HCT116 (cell line): ENCODE measurements around the gene SPIRE1. TPM values are rescaled to one million over a fixed set of nuclear protein-coding genes. Genes with fewer than 3 reads are reported as not detected.

Source experiments
- ATAC-seq: fragments of 200-7000 bp; cut with Tn5 transposase; 2 replicates; pipeline ENCODE4 v1.9.1; 2020; ENCODE audit warnings: mild to moderate bottlenecking, moderate library complexity
- BruUV-seq: library from RNA; stranded (reverse); fragments of 400-500 nt; replicated peaks from 2 replicates; lab custom pipeline; 2021; lab: Mats Ljungman, UMichigan
- CTCF ChIA-PET: fragments of 300-600 bp; sonication (Branson Sonifier 250); formaldehyde crosslinking; loops from one replicate; lab custom pipeline; 2021; ENCODE audit warnings: antibody characterized with exemption; lab: Charles Lee
- POLR2A ChIA-PET: fragments of 300-600, 350-600 bp; sonication (Branson Sonifier 250); formaldehyde crosslinking; loops from one replicate; lab custom pipeline; 2021; ENCODE audit warnings: antibody characterized with exemption; lab: Charles Lee
- RAD21 ChIA-PET, 2 experiments: fragments of 300-600 bp; sonication (Branson Sonifier 250); formaldehyde crosslinking; loops; one replicate each; lab custom pipeline; 2023; ENCODE audit warnings: low total read pairs in 2 of 2; ENCODE audit not compliant: uncharacterized antibody in 2 of 2, unreplicated experiment in 2 of 2, low non-redundant PET in 1 of 2; lab: Charles Lee
- DNase-seq: peaks from one replicate; pipeline ENCODE4 v3.0.0-alpha.2; 2010; ENCODE audit warnings: low read depth, low spot score
- H2AFZ ChIP-seq: fragments of 200-600 bp; shearing (Covaris generic), sonication (generic); 2 replicates; pipeline ENCODE4 v1.6.1; 2017; ENCODE audit warnings: low read depth, mixed run types, mixed read lengths, antibody characterized with exemption, low read length; ENCODE audit not compliant: poor library complexity, severe bottlenecking
- H3K27ac ChIP-seq: 2 replicates; pipeline ENCODE4 v1.5.1; 2012; ENCODE audit warnings: low read depth, low read length
- H3K27me3 ChIP-seq: fragments of 200-600 bp; sonication (generic); 2 replicates; pipeline ENCODE4 v1.6.1; 2016; ENCODE audit warnings: mixed run types, low read length, mixed read lengths; ENCODE audit not compliant: insufficient read depth
- H3K36me3 ChIP-seq, 2 experiments: fragments of 200-500 bp in 1 of 2; fragments of 200-600 bp in 1 of 2; sonication (Bioruptor generic) in 1 of 2; sonication (generic) in 1 of 2; 2 replicates each; pipeline versions ENCODE4 v1.5.1 to v1.6.1; 2014 to 2016; ENCODE audit warnings: low read length in 2 of 2, inconsistent platforms in 1 of 2, mixed read lengths in 1 of 2, mixed run types in 1 of 2; ENCODE audit not compliant: insufficient read depth in 2 of 2, control insufficient read depth in 1 of 2
- H3K4me1 ChIP-seq, 2 experiments: fragments of 200-600 bp in 1 of 2; sonication (generic) in 1 of 2; 2 replicates each; pipeline versions ENCODE4 v1.5.1 to v1.6.1; 2012 to 2017; ENCODE audit warnings: low read length in 2 of 2, inconsistent platforms in 1 of 2, mild to moderate bottlenecking in 1 of 2, mixed read lengths in 1 of 2, mixed run types in 1 of 2, moderate library complexity in 1 of 2; ENCODE audit not compliant: insufficient read depth in 2 of 2, control insufficient read depth in 1 of 2
- H3K4me2 ChIP-seq: fragments of 200-600 bp; sonication (generic); 2 replicates; pipeline ENCODE4 v1.6.1; 2017; ENCODE audit warnings: mixed run types, low read length, mixed read lengths
- H3K4me3 ChIP-seq, 2 experiments: fragments of 200-600 bp in 1 of 2; sonication (generic) in 1 of 2; replicated peaks in 1 of 2; 2 replicates each; pipeline ENCODE4 v1.5.1; 2011 to 2016; ENCODE audit warnings: low read length in 2 of 2, control low read depth in 1 of 2, low read depth in 1 of 2, mild to moderate bottlenecking in 1 of 2, mixed read lengths in 1 of 2, mixed run types in 1 of 2
- H3K79me2 ChIP-seq: fragments of 200-600 bp; sonication (generic); 2 replicates; pipeline ENCODE4 v1.6.1; 2017; ENCODE audit warnings: mild to moderate bottlenecking, mixed run types, low read length, moderate library complexity, mixed read lengths; ENCODE audit not compliant: insufficient read depth
- H3K9ac ChIP-seq: fragments of 200-600 bp; sonication (generic); 2 replicates; pipeline ENCODE4 v1.6.1; 2016; ENCODE audit warnings: low read length, mixed read lengths
- H3K9me2 ChIP-seq: fragments of 200-600 bp; sonication (generic), shearing (Covaris generic); 2 replicates; pipeline ENCODE4 v1.6.1; 2017; ENCODE audit warnings: mixed run types, mild to moderate bottlenecking, moderate library complexity; ENCODE audit not compliant: insufficient read depth
- H3K9me3 ChIP-seq, 2 experiments: fragments of 200-500 bp in 1 of 2; fragments of 200-600 bp in 1 of 2; sonication (Bioruptor generic) in 1 of 2; sonication (generic) in 1 of 2; 2 replicates each; pipeline ENCODE4 v1.6.1; 2014 to 2017; ENCODE audit warnings: low read length in 2 of 2, mixed read lengths in 2 of 2, inconsistent platforms in 1 of 2, low read depth in 1 of 2, mild to moderate bottlenecking in 1 of 2, mixed run types in 1 of 2, moderate library complexity in 1 of 2; ENCODE audit not compliant: control insufficient read depth in 1 of 2, insufficient read depth in 1 of 2
- H4K20me1 ChIP-seq: fragments of 200-600 bp; sonication (generic), shearing (Covaris generic); 2 replicates; pipeline ENCODE4 v1.6.1; 2017; ENCODE audit warnings: mixed run types, mild to moderate bottlenecking, moderate library complexity; ENCODE audit not compliant: insufficient read depth
- CBX3 ChIP-seq: IDR thresholded peaks from 2 replicates; pipeline ENCODE4 v1.6.1; 2012; ENCODE audit warnings: low read depth
- CTCF ChIP-seq, 3 experiments: fragments of 200-600 bp in 1 of 3; sonication (generic) in 1 of 3; IDR thresholded peaks in 2 of 3; conservative IDR thresholded peaks in 1 of 3; 2 replicates each; pipeline ENCODE4 v1.5.1; 2012 to 2017; ENCODE audit warnings: low read depth in 2 of 3, low read length in 2 of 3, antibody characterized with exemption in 1 of 3, borderline replicate concordance in 1 of 3, control low read depth in 1 of 3, mild to moderate bottlenecking in 1 of 3, mixed read lengths in 1 of 3, mixed run types in 1 of 3, moderate library complexity in 1 of 3; ENCODE audit not compliant: insufficient read depth in 1 of 3
- EGR1 ChIP-seq: IDR thresholded peaks from 2 replicates; pipeline ENCODE4 v1.6.1; 2012; ENCODE audit warnings: low read depth
- ELF1 ChIP-seq: IDR thresholded peaks from 2 replicates; pipeline ENCODE4 v1.6.1; 2012; ENCODE audit warnings: low read depth, borderline replicate concordance
- EZH2 ChIP-seq: fragments of 200-600 bp; sonication (generic); IDR thresholded peaks from 2 replicates; pipeline ENCODE4 v1.6.1; 2017; ENCODE audit warnings: antibody characterized with exemption, mixed run types
- FOSL1 ChIP-seq: IDR thresholded peaks from 2 replicates; pipeline ENCODE4 v1.6.1; 2012; ENCODE audit warnings: low read depth
- JUND ChIP-seq: IDR thresholded peaks from 2 replicates; pipeline ENCODE4 v1.6.1; 2012
- MAX ChIP-seq: IDR thresholded peaks from 2 replicates; pipeline ENCODE4 v1.6.1; 2012
- POLR2A ChIP-seq: IDR thresholded peaks from 2 replicates; pipeline ENCODE4 v1.7.0; 2011; ENCODE audit warnings: borderline replicate concordance; ENCODE audit not compliant: insufficient read depth, insufficient read length; ENCODE audit errors: extremely low read depth
- POLR2AphosphoS5 ChIP-seq: IDR thresholded peaks from 2 replicates; pipeline ENCODE4 v1.6.1; 2011; ENCODE audit warnings: mild to moderate bottlenecking, low read depth, low read length, moderate library complexity
- RAD21 ChIP-seq: IDR thresholded peaks from 2 replicates; pipeline ENCODE4 v1.6.1; 2012; ENCODE audit warnings: low read depth, mild to moderate bottlenecking
- REST ChIP-seq: IDR thresholded peaks from 2 replicates; pipeline ENCODE4 v1.6.1; 2012; ENCODE audit warnings: low read depth
- SIN3A ChIP-seq: IDR thresholded peaks from 2 replicates; pipeline ENCODE4 v1.6.1; 2012; ENCODE audit warnings: low read depth
- SP1 ChIP-seq: IDR thresholded peaks from 2 replicates; pipeline ENCODE4 v1.6.1; 2012; ENCODE audit warnings: low read depth
- SRF ChIP-seq: IDR thresholded peaks from 2 replicates; pipeline ENCODE4 v1.6.1; 2012; ENCODE audit warnings: low read depth
- TCF7L2 ChIP-seq: IDR thresholded peaks from 2 replicates; pipeline ENCODE4 v1.7.0; 2011; ENCODE audit warnings: borderline replicate concordance, inconsistent platforms; ENCODE audit not compliant: insufficient read depth, insufficient read length; ENCODE audit errors: extremely low read depth
- YY1 ChIP-seq: IDR thresholded peaks from 2 replicates; pipeline ENCODE4 v1.6.1; 2011; ENCODE audit warnings: low read length, low read depth, moderate library complexity, mild to moderate bottlenecking; ENCODE audit not compliant: insufficient replicate concordance; ENCODE audit errors: extremely low read depth
- ZBTB33 ChIP-seq: IDR thresholded peaks from 2 replicates; pipeline ENCODE4 v1.6.1; 2011; ENCODE audit warnings: mild to moderate bottlenecking, low read length, moderate library complexity; ENCODE audit not compliant: insufficient replicate concordance; ENCODE audit errors: extremely low read depth
- ZFX ChIP-seq: fragments of 450-650 bp; IDR thresholded peaks from 2 replicates; pipeline ENCODE4 v1.6.1; 2017
- ZNF274 ChIP-seq: fragments of 200-500 bp; sonication (Bioruptor generic); IDR thresholded peaks from 2 replicates; pipeline ENCODE4 v1.6.1; 2014; ENCODE audit warnings: mild to moderate bottlenecking, low read depth, low read length, inconsistent platforms
- intact Hi-C: fragments of 100-400 bp; cut with micrococcal nuclease; formaldehyde crosslinking; loops from 2 replicates; pipeline ENCODE4 v1.10.0; 2022
- total RNA-seq: library from RNA; stranded (reverse); gene quantifications from one replicate; pipeline ENCODE4 v1.2.1, GENCODE V29; 2021; ENCODE audit not compliant: unreplicated experiment

The SPIRE1 gene
- total RNA-seq, 1 experiment from 2014 or later = 26.6 TPM

- no peak overlapping the region for H3K27ac ChIP-seq
- no peaks in the 10 kb centered on the region for H3K27me3 ChIP-seq
- ChIA-PET RAD21 (no interaction called here), POLR2A (no interaction called here), CTCF (no interaction called here)
- no peaks in the 10 kb centered on the region for H3K79me2 ChIP-seq
- intact Hi-C loops = no loop called here
- H3K4me3 ChIP-seq = no peak overlapping the region
- no TSS peak for BruUV-seq
- no peak overlapping the region for H2AFZ ChIP-seq
- no peaks in the 10 kb centered on the region for H3K4me1 ChIP-seq
- TF ChIP-seq JUND (no peak), MAX (no peak), CTCF (IDR thresholded peaks at IDR 0.05 in 2 of 3, conservative IDR thresholded peaks at IDR 0.05 in 1 of 3; ENCODE audit: borderline replicate concordance in 1 of 3, insufficient read depth in 1 of 3, low read depth in 2 of 3, low read length in 2 of 3) (no peak), ZBTB33 (no peak), POLR2AphosphoS5 (no peak), ELF1 (no peak), RAD21 (no peak), SIN3A (no peak), EZH2 (no peak), EGR1 (no peak), REST (no peak), CBX3 (no peak), ZFX (no peak), ZNF274 (no peak), TCF7L2 (no peak), POLR2A (no peak), SP1 (no peak), YY1 (no peak), SRF (no peak), FOSL1 (no peak)
- H4K20me1 ChIP-seq = no peaks in the 10 kb centered on the region
- no peaks in the 10 kb centered on the region for H3K9me2 ChIP-seq
- H3K9me3 ChIP-seq = no peaks in the 10 kb centered on the region
- H3K9ac ChIP-seq = no peak overlapping the region
- DNase-seq = no peak
- ATAC-seq = no peak
- no peak overlapping the region for H3K4me2 ChIP-seq
- no peaks in the 10 kb centered on the region; a peak in 1 of 4 replicates for H3K36me3 ChIP-seq
Observed at GRCh38 chr18:12430137-12430990, 227.5 kb downstream of the SPIRE1 start.
